DOHH2 (cell line): ENCODE measurements around the gene UGT1A8.

Experiments used
- H3F3A ChIP-seq: fragments of 200-600 bp; sonication (generic), shearing (Covaris generic); 2 replicates; pipeline ENCODE4 v1.6.0; 2016; ENCODE audit warnings: antibody characterized with exemption, mild to moderate bottlenecking; ENCODE audit not compliant: control insufficient read depth, insufficient read depth
- H3K27ac ChIP-seq: fragments of 200-600 bp; sonication (generic); 2 replicates; pipeline ENCODE4 v1.5.1; 2014; ENCODE audit warnings: low read depth, mild to moderate bottlenecking, low read length, moderate library complexity
- H3K27me3 ChIP-seq: fragments of 200-600 bp; sonication (generic); 2 replicates; pipeline ENCODE4 v1.6.1; 2014; ENCODE audit warnings: mild to moderate bottlenecking, low read length, mixed read lengths; ENCODE audit not compliant: control insufficient read depth
- H3K36me3 ChIP-seq: fragments of 200-600 bp; sonication (generic); 2 replicates; pipeline ENCODE4 v1.6.1; 2014; ENCODE audit warnings: mild to moderate bottlenecking, low read length, moderate library complexity, mixed read lengths; ENCODE audit not compliant: control insufficient read depth
- H3K4me1 ChIP-seq: fragments of 200-600 bp; sonication (generic); 2 replicates; pipeline ENCODE4 v1.6.1; 2014; ENCODE audit warnings: mild to moderate bottlenecking, low read length, mixed read lengths; ENCODE audit not compliant: control insufficient read depth
- H3K4me2 ChIP-seq: fragments of 200-600 bp; sonication (generic); 2 replicates; pipeline ENCODE4 v1.6.0; 2014; ENCODE audit warnings: mild to moderate bottlenecking, low read length, moderate library complexity
- H3K4me3 ChIP-seq: fragments of 200-600 bp; sonication (generic); 2 replicates; pipeline ENCODE4 v1.5.1; 2014; ENCODE audit warnings: mild to moderate bottlenecking, low read length, mixed read lengths
- H3K79me2 ChIP-seq: fragments of 200-600 bp; sonication (generic); 2 replicates; pipeline ENCODE4 v1.6.1; 2014; ENCODE audit warnings: mild to moderate bottlenecking, low read length, mixed read lengths; ENCODE audit not compliant: control insufficient read depth
- H3K9me2 ChIP-seq: fragments of 200-600 bp; sonication (generic); replicated peaks from 2 replicates; pipeline ENCODE4 v1.6.1; 2014; ENCODE audit warnings: mild to moderate bottlenecking, low read length, mixed read lengths; ENCODE audit not compliant: control insufficient read depth
- H3K9me3 ChIP-seq: fragments of 200-600 bp; sonication (generic); 2 replicates; pipeline ENCODE4 v1.6.1; 2014; ENCODE audit warnings: antibody characterized with exemption, low read length, mixed read lengths; ENCODE audit not compliant: control insufficient read depth, insufficient read depth
- H4K20me1 ChIP-seq: fragments of 200-600 bp; sonication (generic); 2 replicates; pipeline ENCODE4 v1.6.0; 2014; ENCODE audit warnings: low read depth, mild to moderate bottlenecking, antibody characterized with exemption, low read length, moderate library complexity; ENCODE audit not compliant: control insufficient read depth, insufficient read depth
- CTCF ChIP-seq: fragments of 200-600 bp; sonication (generic); IDR thresholded peaks from one replicate; pipeline ENCODE4 v1.5.1; 2014; ENCODE audit warnings: antibody characterized with exemption, mild to moderate bottlenecking, low read depth, low read length; ENCODE audit not compliant: poor library complexity, severe bottlenecking
- EZH2phosphoT487 ChIP-seq: fragments of 200-600 bp; sonication (generic); IDR thresholded peaks from 2 replicates; pipeline ENCODE4 v1.6.1; 2017; ENCODE audit warnings: borderline replicate concordance, mild to moderate bottlenecking, antibody characterized with exemption, low read length, moderate library complexity, mixed read lengths

The UGT1A8 gene

GRCh38 chr2:233711312-233712008, 94.0 kb downstream of the UGT1A8 start:
- Histone ChIP-seq H3K4me3 (no peak overlapping the region), H3K27me3 (peaks cover 7% of the 10 kb centered on the region; the same call in 1 of the 2 replicates), H3K27ac (no peak overlapping the region), H3K9me3 (no peaks in the 10 kb centered on the region), H3K4me2 (no peak overlapping the region), H3F3A (no peaks in the 10 kb centered on the region), H3K36me3 (no peaks in the 10 kb centered on the region), H3K79me2 (no peaks in the 10 kb centered on the region), H3K9me2 (no peaks in the 10 kb centered on the region), H3K4me1 (no peaks in the 10 kb centered on the region), H4K20me1 (no peaks in the 10 kb centered on the region)
- TF ChIP-seq CTCF = peak; percentile 94
- TF ChIP-seq EZH2phosphoT487 = no peak

GRCh38 chr2:233712611-233713261, 95.3 kb downstream of the UGT1A8 start, which contains the start of gene UGT1A5:
TSS of gene UGT1A5 (plus strand) at chr2:233712907. CDS start at chr2:233712992, 85 bp downstream.
- Histone ChIP-seq H3K79me2 (no peaks in the 10 kb centered on the region), H3K9me3 (no peaks in the 10 kb centered on the region), H3F3A (no peaks in the 10 kb centered on the region), H3K27me3 (peaks cover 10% of the 10 kb centered on the region; the same call in 1 of the 2 replicates), H3K36me3 (no peaks in the 10 kb centered on the region), H3K9me2 (no peaks in the 10 kb centered on the region), H3K27ac (no peak within 1 kb of the TSS), H4K20me1 (no peaks in the 10 kb centered on the region), H3K4me1 (no peaks in the 10 kb centered on the region), H3K4me3 (no peak within 1 kb of the TSS), H3K4me2 (no peak within 1 kb of the TSS)
- TF ChIP-seq CTCF = no peak
- TF ChIP-seq EZH2phosphoT487 = no peak

- H3K4me2 ChIP-seq = no peak overlapping the region
- no peaks in the 10 kb centered on the region for H3K79me2 ChIP-seq
- no peaks in the 10 kb centered on the region for H3K36me3 ChIP-seq
Measured at GRCh38 chr2:233713262-233713615, 95.8 kb downstream of the UGT1A8 start.

More at GRCh38 chr2:233713262-233713615, 95.8 kb downstream of the UGT1A8 start:
- TF ChIP-seq CTCF (no peak), EZH2phosphoT487 (no peak)
- Histone ChIP-seq H3K27ac (no peak overlapping the region), H3K27me3 (peaks cover 10% of the 10 kb centered on the region; the same call in 1 of the 2 replicates), H3K9me2 (no peaks in the 10 kb centered on the region), H3K4me1 (no peaks in the 10 kb centered on the region), H4K20me1 (no peaks in the 10 kb centered on the region), H3K9me3 (no peaks in the 10 kb centered on the region), H3K4me3 (no peak overlapping the region), H3F3A (no peaks in the 10 kb centered on the region)
